HUES6 (cell line): Measurements from ENCODE around the gene TMEM213.

Experiments
- H3K27ac ChIP-seq: 2 replicates; pipeline ENCODE4 v1.7.0; 2013; ENCODE audit warnings: low read depth, mild to moderate bottlenecking, low read length, inconsistent platforms
- H3K27me3 ChIP-seq: 2 replicates; pipeline ENCODE4 v1.6.1; 2013; ENCODE audit warnings: low read length; ENCODE audit not compliant: control insufficient read depth, insufficient read depth
- H3K36me3 ChIP-seq: 2 replicates; pipeline ENCODE4 v1.6.1; 2013; ENCODE audit warnings: low read length; ENCODE audit not compliant: control insufficient read depth, insufficient read depth
- H3K4me1 ChIP-seq: 2 replicates; pipeline ENCODE4 v1.6.1; 2013; ENCODE audit warnings: low read length; ENCODE audit not compliant: control insufficient read depth, insufficient read depth
- H3K4me3 ChIP-seq: 2 replicates; pipeline ENCODE4 v1.5.1; 2013; ENCODE audit warnings: low read depth, low read length
- H3K9ac ChIP-seq: one replicate; pipeline ENCODE4 v1.6.1; 2013; ENCODE audit warnings: mild to moderate bottlenecking, low read length
- H3K9me3 ChIP-seq: 2 replicates; pipeline ENCODE4 v1.6.1; 2013; ENCODE audit warnings: low read depth, low read length; ENCODE audit not compliant: control insufficient read depth, insufficient read depth

TMEM213 gene

GRCh38 chr7:138886501-138886917 lies 88.7 kb downstream of the TMEM213 start:
- peaks cover 11% of the 10 kb centered on the region for H3K4me1 ChIP-seq
- H3K9me3 ChIP-seq: no peaks in the 10 kb centered on the region
- no peak overlapping the region for H3K4me3 ChIP-seq
- no peaks in the 10 kb centered on the region for H3K27me3 ChIP-seq
- peaks cover 4% of the 10 kb centered on the region; the same call in 1 of the 2 replicates for H3K36me3 ChIP-seq
- no peak overlapping the region for H3K27ac ChIP-seq
- no peak overlapping the region for H3K9ac ChIP-seq

GRCh38 chr7:138887085-138887710 lies 89.4 kb downstream of the TMEM213 start:
- Histone ChIP-seq H3K4me1 (peaks cover 11% of the 10 kb centered on the region), H3K4me3 (no peak overlapping the region), H3K36me3 (0 out of 2 replicates have a peak, but pooled peaks cover 3% of the 10 kb centered on the region), H3K9me3 (no peaks in the 10 kb centered on the region), H3K9ac (no peak overlapping the region), H3K27ac (no peak overlapping the region), H3K27me3 (no peaks in the 10 kb centered on the region)
